ENCODE measurements around the gene OR1B1. TPM values are rescaled to one million over a fixed set of nuclear protein-coding genes. Genes with fewer than 3 reads are reported as not detected.

Gene OR1B1
- 1 to 10 TPM in 1 of 4 donors, not detected in 3; 3.0 TPM for total RNA-seq

DNA sequence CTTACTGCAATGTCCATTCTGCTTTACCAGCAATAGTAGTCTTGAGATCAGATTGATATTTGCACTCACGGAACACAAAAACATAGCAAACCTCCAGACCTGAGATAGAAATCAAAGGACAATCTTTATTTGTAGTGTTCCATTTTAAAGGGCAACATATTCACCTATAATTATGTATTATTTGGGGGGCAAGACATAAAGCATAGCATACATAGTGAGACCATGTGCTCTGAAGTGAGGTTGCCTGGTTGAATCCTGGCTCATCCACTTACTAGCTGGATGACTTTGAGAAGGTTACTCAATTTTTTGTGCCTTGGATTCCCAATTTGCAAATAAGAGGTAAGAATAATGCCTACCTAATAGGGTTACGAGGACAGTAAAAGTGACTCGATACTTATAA lies at the start of gene OR1B1:
OR1B1 (minus strand) TSS at position 101 of the 400 bp plus-strand sequence.
- Histone ChIP-seq H3K27me3 (no peaks in the 10 kb centered on the region), H3K9me3 (peaks cover 0 to 11% (median 0%) of the 10 kb centered on the region in 4 donors), H3K36me3 (no peaks in the 10 kb centered on the region), H3K4me1 (no peaks in the 10 kb centered on the region), H3K27ac (no peak within 1 kb of the TSS), H3K4me3 (no peak within 1 kb of the TSS)
- DNase-seq (ENCODE audit: low spot score in 2 of 2): no peak
- TF ChIP-seq POLR2A (IDR thresholded peaks at IDR 0.05) (no peak), EP300 (IDR thresholded peaks at IDR 0.05) (no peak)
- TF ChIP-seq, protein P1, sequence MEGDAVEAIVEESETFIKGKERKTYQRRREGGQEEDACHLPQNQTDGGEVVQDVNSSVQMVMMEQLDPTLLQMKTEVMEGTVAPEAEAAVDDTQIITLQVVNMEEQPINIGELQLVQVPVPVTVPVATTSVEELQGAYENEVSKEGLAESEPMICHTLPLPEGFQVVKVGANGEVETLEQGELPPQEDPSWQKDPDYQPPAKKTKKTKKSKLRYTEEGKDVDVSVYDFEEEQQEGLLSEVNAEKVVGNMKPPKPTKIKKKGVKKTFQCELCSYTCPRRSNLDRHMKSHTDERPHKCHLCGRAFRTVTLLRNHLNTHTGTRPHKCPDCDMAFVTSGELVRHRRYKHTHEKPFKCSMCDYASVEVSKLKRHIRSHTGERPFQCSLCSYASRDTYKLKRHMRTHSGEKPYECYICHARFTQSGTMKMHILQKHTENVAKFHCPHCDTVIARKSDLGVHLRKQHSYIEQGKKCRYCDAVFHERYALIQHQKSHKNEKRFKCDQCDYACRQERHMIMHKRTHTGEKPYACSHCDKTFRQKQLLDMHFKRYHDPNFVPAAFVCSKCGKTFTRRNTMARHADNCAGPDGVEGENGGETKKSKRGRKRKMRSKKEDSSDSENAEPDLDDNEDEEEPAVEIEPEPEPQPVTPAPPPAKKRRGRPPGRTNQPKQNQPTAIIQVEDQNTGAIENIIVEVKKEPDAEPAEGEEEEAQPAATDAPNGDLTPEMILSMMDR (IDR thresholded peaks at IDR 0.05): no peak
- WGBS, 2 donors: 89 to 92% methylated on average over 3 of the region's 3 CpGs

DNA sequence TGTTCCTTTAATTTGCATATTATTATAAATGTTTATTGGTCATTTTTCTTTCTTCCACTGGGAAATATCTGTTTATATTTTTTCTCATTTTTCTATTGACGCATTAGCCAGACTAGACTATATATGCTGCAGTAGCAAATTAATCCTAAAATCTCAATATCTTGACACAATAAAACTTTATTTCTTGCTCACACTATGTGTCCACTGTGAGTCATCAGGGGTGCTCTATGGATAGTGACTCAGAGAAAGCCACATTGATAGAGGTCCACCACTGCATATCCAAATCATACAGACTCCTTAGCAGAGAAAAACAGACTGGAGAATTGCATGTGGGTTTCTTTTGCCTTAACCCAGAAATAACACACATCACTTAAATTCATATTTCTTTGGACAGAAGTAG lies 38.3 kb upstream of the OR1B1 start:
- WGBS, 2 donors: 96 to 98% methylated on average over 1 of the region's 1 CpG
- H3K4me1 ChIP-seq: no peaks in the 10 kb centered on the region
- H3K27me3 ChIP-seq: no peaks in the 10 kb centered on the region
- H3K4me3 ChIP-seq: no peak overlapping the region
- H3K36me3 ChIP-seq: no peaks in the 10 kb centered on the region
- H3K9me3 ChIP-seq: peaks cover 0 to 69% (median 11%) of the 10 kb centered on the region in 4 donors
- DNase-seq (ENCODE audit: low spot score in 2 of 2): no peak
- TF ChIP-seq POLR2A (IDR thresholded peaks at IDR 0.05): no peak
- no peak for TF ChIP-seq EP300 (IDR thresholded peaks at IDR 0.05)
- TF ChIP-seq, protein P1 (IDR thresholded peaks at IDR 0.05): no peak
- H3K27ac ChIP-seq: no peak overlapping the region

DNA sequence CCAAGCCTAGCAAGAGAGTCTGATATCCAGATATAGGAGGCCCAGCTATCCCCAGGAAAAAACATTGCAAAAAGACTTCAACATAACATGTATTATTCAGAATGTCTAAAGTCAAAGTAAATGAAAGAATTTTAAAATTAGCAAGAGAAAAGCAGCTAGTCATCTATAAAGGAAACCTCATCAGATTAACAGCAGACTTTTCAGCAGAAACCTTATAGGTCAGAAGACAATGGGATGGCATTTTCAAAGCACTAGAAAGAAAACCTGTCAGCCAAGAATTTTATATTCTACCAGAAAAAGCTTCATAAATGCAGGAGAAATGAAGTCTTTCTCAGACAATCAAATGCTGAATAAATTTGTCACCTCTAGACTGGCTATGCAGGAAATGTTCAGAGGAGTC lies 27.4 kb upstream of the OR1B1 start:
- Histone ChIP-seq H3K9me3 (peaks cover 0 to 53% (median 13%) of the 10 kb centered on the region in 4 donors), H3K4me1 (no peaks in the 10 kb centered on the region), H3K27me3 (no peaks in the 10 kb centered on the region), H3K36me3 (no peaks in the 10 kb centered on the region), H3K27ac (no peak overlapping the region), H3K4me3 (no peak overlapping the region)
- DNase-seq (ENCODE audit: low spot score in 2 of 2): no peak
- no peak for TF ChIP-seq EP300 (IDR thresholded peaks at IDR 0.05)
- no peak for TF ChIP-seq POLR2A (IDR thresholded peaks at IDR 0.05)
- TF ChIP-seq, protein P1 (IDR thresholded peaks at IDR 0.05): no peak

DNA sequence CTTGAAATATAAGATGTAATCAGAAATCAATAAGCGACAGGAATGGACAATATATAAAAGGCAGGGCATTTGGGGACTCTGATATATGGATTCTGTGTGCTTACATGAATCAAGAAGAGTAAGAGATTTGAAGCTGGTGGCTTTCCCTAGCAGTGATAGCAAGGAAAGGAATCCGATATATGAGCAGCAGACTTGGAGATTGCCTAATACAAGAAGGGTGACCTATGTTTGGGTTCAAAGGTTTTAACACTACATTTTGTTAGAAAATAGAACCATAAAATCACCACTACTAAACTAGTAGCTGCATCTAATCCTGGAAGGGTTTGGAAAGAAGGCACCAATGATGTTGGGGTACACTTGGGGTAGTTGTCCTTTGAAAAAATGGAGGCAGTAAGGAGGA lies 15.1 kb upstream of the OR1B1 start:
- Histone ChIP-seq H3K4me3 (no peak overlapping the region), H3K4me1 (no peaks in the 10 kb centered on the region), H3K27ac (no peak overlapping the region), H3K9me3 (peaks cover 0 to 41% (median 6%) of the 10 kb centered on the region in 4 donors), H3K27me3 (no peaks in the 10 kb centered on the region), H3K36me3 (no peaks in the 10 kb centered on the region)
- WGBS, 2 donors: 86 to 88% methylated on average over 2 of the region's 2 CpGs
- DNase-seq (ENCODE audit: low spot score in 2 of 2): no peak
- TF ChIP-seq EP300 (IDR thresholded peaks at IDR 0.05) (no peak), POLR2A (IDR thresholded peaks at IDR 0.05) (no peak)
- TF ChIP-seq, protein P1 (IDR thresholded peaks at IDR 0.05): no peak

DNA sequence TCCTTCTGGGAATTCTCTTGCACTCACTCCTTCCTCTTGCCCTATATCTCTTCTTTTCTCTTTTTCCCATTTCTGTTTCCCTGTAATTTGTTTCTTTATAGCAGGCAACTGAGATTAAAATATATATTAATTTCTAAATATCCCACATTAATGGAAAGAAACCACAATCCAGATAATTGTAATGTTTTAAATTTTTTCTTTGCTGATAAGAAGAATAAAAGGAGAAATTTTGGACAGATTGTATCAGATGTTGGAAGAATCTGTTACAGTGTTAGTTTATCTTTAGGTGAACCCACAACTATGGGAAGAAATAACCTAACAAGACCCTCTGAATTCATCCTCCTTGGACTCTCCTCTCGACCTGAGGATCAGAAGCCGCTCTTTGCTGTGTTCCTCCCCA lies 4.0 kb upstream of the OR1B1 start, which contains the start of gene OR1L1:
OR1L1 (plus strand) TSS at position 301 of the 400 bp plus-strand sequence; CDS start at position 301, 0 bp downstream.
- WGBS, 2 donors: 68 to 71% methylated on average over 2 of the region's 2 CpGs

More for the DNA sequence above, 4.0 kb upstream of the OR1B1 start, which contains the start of gene OR1L1:
- H3K4me3 ChIP-seq: no peak within 1 kb of the TSS
- H3K9me3 ChIP-seq: peaks cover 0 to 9% (median 0%) of the 10 kb centered on the region in 4 donors
- H3K4me1 ChIP-seq: no peaks in the 10 kb centered on the region
- no peak within 1 kb of the TSS for H3K27ac ChIP-seq
- DNase-seq (ENCODE audit: low spot score in 2 of 2): no peak
- TF ChIP-seq POLR2A (IDR thresholded peaks at IDR 0.05): no peak
- no peak for TF ChIP-seq EP300 (IDR thresholded peaks at IDR 0.05)
- TF ChIP-seq, protein P1 (IDR thresholded peaks at IDR 0.05): no peak
- no peaks in the 10 kb centered on the region for H3K36me3 ChIP-seq
- no peaks in the 10 kb centered on the region for H3K27me3 ChIP-seq

Measured in tibial nerve (tissue), 4 donors.